Type B pancreatic cell (in vitro differentiated cells): ENCODE measurements around the gene SLC40A1. TPM values are rescaled to one million over a fixed set of nuclear protein-coding genes. Genes with fewer than 3 reads are reported as not detected.

Experiments
- DNase-seq: peaks from one replicate; pipeline ENCODE4 v3.0.0; 2021; ENCODE audit warnings: mixed read lengths; ENCODE audit not compliant: unreplicated experiment; ENCODE audit errors: extremely low spot score
- H3K27ac Mint-ChIP-seq: 2 replicates; pipeline ENCODE4 v1.8.0; 2021; ENCODE audit warnings: mild to moderate bottlenecking, mixed read lengths
- H3K27me3 Mint-ChIP-seq: 2 replicates; pipeline ENCODE4 v1.8.0; 2021; ENCODE audit warnings: mixed read lengths
- H3K36me3 Mint-ChIP-seq: 2 replicates; pipeline ENCODE4 v1.8.0; 2021; ENCODE audit warnings: mixed read lengths
- H3K4me1 Mint-ChIP-seq: one replicate; pipeline ENCODE4 v1.8.0; 2021; ENCODE audit warnings: mixed read lengths; ENCODE audit not compliant: unreplicated experiment
- H3K4me3 Mint-ChIP-seq: 2 replicates; pipeline ENCODE4 v1.8.0; 2021; ENCODE audit warnings: mild to moderate bottlenecking, mixed read lengths
- H3K9me3 Mint-ChIP-seq: 2 replicates; pipeline ENCODE4 v1.8.0; 2021; ENCODE audit warnings: mixed read lengths
- CTCF ChIP-seq: fragments of 200-600 bp; sonication (generic); conservative IDR thresholded peaks from 2 replicates; pipeline ENCODE4 v1.5.0; 2021; ENCODE audit warnings: antibody characterized with exemption, mild to moderate bottlenecking
- total RNA-seq: library from RNA; stranded (reverse); gene quantifications from 2 replicates; pipeline ENCODE4 v1.2.1, GENCODE V29; 2021; ENCODE audit warnings: low replicate concordance

Gene SLC40A1
- total RNA-seq, 1 donor from 2014 or later: 23.0 TPM

GRCh38 chr2:189512879-189513278 is 67.7 kb downstream of the SLC40A1 start:
- no peaks in the 10 kb centered on the region for H3K4me1 Mint-ChIP-seq
- peaks cover 5% of the 10 kb centered on the region for H3K9me3 Mint-ChIP-seq
- H3K27ac Mint-ChIP-seq: no peak overlapping the region
- peaks cover 3% of the 10 kb centered on the region for H3K36me3 Mint-ChIP-seq
- DNase-seq: no peak
- no peaks in the 10 kb centered on the region for H3K27me3 Mint-ChIP-seq
- H3K4me3 Mint-ChIP-seq: no peak overlapping the region
- no peak for TF ChIP-seq CTCF

- H3K4me1 Mint-ChIP-seq: no peaks in the 10 kb centered on the region
- H3K27me3 Mint-ChIP-seq: no peaks in the 10 kb centered on the region
- no peaks in the 10 kb centered on the region for H3K36me3 Mint-ChIP-seq
- TF ChIP-seq CTCF: no peak
- no peak overlapping the region for H3K27ac Mint-ChIP-seq
- DNase-seq: no peak
- H3K4me3 Mint-ChIP-seq: no peak overlapping the region
- H3K9me3 Mint-ChIP-seq: no peaks in the 10 kb centered on the region
Measured at GRCh38 chr2:189511960-189512319, 68.6 kb downstream of the SLC40A1 start.

GRCh38 chr2:189511210-189511959 is 69.2 kb downstream of the SLC40A1 start:
- H3K9me3 Mint-ChIP-seq: no peaks in the 10 kb centered on the region
- no peaks in the 10 kb centered on the region for H3K27me3 Mint-ChIP-seq
- no peak overlapping the region for H3K4me3 Mint-ChIP-seq
- TF ChIP-seq CTCF: no peak
- H3K4me1 Mint-ChIP-seq: no peaks in the 10 kb centered on the region
- DNase-seq: no peak
- no peaks in the 10 kb centered on the region for H3K36me3 Mint-ChIP-seq
- H3K27ac Mint-ChIP-seq: no peak overlapping the region

Other genes starting within 250 kb of the SLC40A1 start
- gene WDR75, start 139.3 kb downstream of the SLC40A1 start, total RNA-seq: 34.3 and 49.8 TPM in 2 replicates
- 35.4 and 38.5 TPM in 2 replicates for gene ASNSD1, start 80.7 kb upstream of the SLC40A1 start, total RNA-seq
- gene ANKAR, start 93.9 kb upstream of the SLC40A1 start, total RNA-seq: 2.0 and 6.5 TPM in 2 replicates
- gene OSGEPL1, start 182.0 kb upstream of the SLC40A1 start, total RNA-seq: 7.6 and 13.7 TPM in 2 replicates
- gene ORMDL1, start 203.6 kb upstream of the SLC40A1 start, total RNA-seq: 43.5 and 57.2 TPM in 2 replicates
- 21.1 and 47.3 TPM in 2 replicates for gene PMS1, start 203.7 kb upstream of the SLC40A1 start, total RNA-seq